Measurements from ENCODE around the gene DIPK1B.

DNA sequence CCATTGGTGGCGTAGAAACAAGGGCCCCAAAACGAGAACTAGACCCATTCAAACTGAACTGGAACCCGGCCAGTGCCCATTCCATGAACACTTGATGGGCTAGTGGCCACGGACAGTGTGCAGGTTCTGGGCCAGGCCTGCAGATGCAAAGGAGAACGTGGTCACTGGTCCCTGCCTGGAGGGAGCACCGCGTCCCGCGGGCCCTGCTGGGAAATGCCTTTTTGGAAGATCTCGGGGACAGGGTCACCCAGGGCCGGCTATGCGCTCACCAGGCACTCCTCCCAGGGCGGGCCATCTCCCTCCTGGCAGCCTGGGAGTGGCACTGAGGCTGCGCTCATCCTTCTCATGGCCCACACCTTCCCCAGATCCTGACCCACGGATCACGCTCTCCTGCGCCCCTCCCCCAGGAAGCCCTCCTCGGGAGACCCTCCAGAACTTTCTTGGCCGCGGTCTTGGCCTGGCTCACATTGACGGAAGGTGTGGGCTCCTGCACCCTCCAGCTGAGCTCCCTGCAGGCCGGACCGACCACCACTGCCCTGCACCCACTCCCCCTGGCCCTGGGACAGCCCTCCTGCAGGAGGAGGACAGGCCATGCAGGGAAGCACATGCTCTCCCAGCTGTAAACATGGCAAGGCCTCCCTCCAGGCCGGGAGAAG is 2.8 kb upstream of the DIPK1B start:
- no peak for TF ChIP-seq EZH2phosphoT487 (IDR thresholded peaks at IDR 0.05; ENCODE audit: borderline replicate concordance, low read length)
- TF ChIP-seq, protein P1, sequence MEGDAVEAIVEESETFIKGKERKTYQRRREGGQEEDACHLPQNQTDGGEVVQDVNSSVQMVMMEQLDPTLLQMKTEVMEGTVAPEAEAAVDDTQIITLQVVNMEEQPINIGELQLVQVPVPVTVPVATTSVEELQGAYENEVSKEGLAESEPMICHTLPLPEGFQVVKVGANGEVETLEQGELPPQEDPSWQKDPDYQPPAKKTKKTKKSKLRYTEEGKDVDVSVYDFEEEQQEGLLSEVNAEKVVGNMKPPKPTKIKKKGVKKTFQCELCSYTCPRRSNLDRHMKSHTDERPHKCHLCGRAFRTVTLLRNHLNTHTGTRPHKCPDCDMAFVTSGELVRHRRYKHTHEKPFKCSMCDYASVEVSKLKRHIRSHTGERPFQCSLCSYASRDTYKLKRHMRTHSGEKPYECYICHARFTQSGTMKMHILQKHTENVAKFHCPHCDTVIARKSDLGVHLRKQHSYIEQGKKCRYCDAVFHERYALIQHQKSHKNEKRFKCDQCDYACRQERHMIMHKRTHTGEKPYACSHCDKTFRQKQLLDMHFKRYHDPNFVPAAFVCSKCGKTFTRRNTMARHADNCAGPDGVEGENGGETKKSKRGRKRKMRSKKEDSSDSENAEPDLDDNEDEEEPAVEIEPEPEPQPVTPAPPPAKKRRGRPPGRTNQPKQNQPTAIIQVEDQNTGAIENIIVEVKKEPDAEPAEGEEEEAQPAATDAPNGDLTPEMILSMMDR (IDR thresholded peaks at IDR 0.05; ENCODE audit: low read depth, low read length, poor library complexity, severe bottlenecking): no peak
